Astrocyte (in vitro differentiated cells and primary cell): Measurements from ENCODE around the gene AMPD1. TPM values are rescaled to one million over a fixed set of nuclear protein-coding genes. Genes with fewer than 3 reads are reported as not detected.

Source experiments
- DNase-seq: peaks from one replicate; pipeline ENCODE4 v3.0.0-alpha.2; 2010; ENCODE audit warnings: low read depth
- FAIRE-seq: peaks from 2 replicates; lab custom pipeline; 2011; peaks lifted over from hg19 to GRCh38; lab: Jason Lieb, UNC
- H2AFZ ChIP-seq: 2 replicates; pipeline ENCODE4 v1.6.0; 2012; ENCODE audit warnings: low read depth, low read length, inconsistent platforms
- H3K27ac ChIP-seq: 2 replicates; pipeline ENCODE4 v1.5.1; 2011; ENCODE audit warnings: low read depth, low read length, inconsistent platforms
- H3K27me3 ChIP-seq: 2 replicates; pipeline ENCODE4 v1.6.0; 2011; ENCODE audit warnings: low read length, inconsistent platforms; ENCODE audit not compliant: insufficient read depth
- H3K36me3 ChIP-seq: 2 replicates; pipeline ENCODE4 v1.5.1; 2011; ENCODE audit warnings: low read length, inconsistent platforms; ENCODE audit not compliant: insufficient read depth
- H3K4me1 ChIP-seq: 2 replicates; pipeline ENCODE4 v1.5.1; 2011; ENCODE audit warnings: low read length, inconsistent platforms; ENCODE audit not compliant: insufficient read depth
- H3K4me2 ChIP-seq: 2 replicates; pipeline ENCODE4 v1.6.0; 2012; ENCODE audit warnings: low read length, inconsistent platforms
- H3K4me3 ChIP-seq: 2 replicates; pipeline ENCODE4 v1.5.1; 2011; ENCODE audit warnings: low read depth, mild to moderate bottlenecking, low read length, inconsistent platforms; ENCODE audit not compliant: insufficient read depth
- H3K79me2 ChIP-seq: 2 replicates; pipeline ENCODE4 v1.6.0; 2012; ENCODE audit warnings: mild to moderate bottlenecking, low read length, inconsistent platforms; ENCODE audit not compliant: insufficient read depth
- H3K9ac ChIP-seq: 2 replicates; pipeline ENCODE4 v1.6.0; 2012; ENCODE audit warnings: mild to moderate bottlenecking, low read length, inconsistent platforms
- H3K9me3 ChIP-seq: 2 replicates; pipeline ENCODE4 v1.5.1; 2012; ENCODE audit warnings: low read depth, mild to moderate bottlenecking, low read length, inconsistent platforms; ENCODE audit not compliant: insufficient read depth
- H4K20me1 ChIP-seq: 2 replicates; pipeline ENCODE4 v1.6.0; 2012; ENCODE audit warnings: low read length, inconsistent platforms; ENCODE audit not compliant: insufficient read depth
- H3K27ac Mint-ChIP-seq: one replicate; pipeline ENCODE4 v1.8.0; 2021; ENCODE audit warnings: mild to moderate bottlenecking, mixed read lengths; ENCODE audit not compliant: unreplicated experiment
- H3K27me3 Mint-ChIP-seq: one replicate; pipeline ENCODE4 v1.8.0; 2021; ENCODE audit warnings: low read depth, mixed read lengths; ENCODE audit not compliant: unreplicated experiment
- H3K36me3 Mint-ChIP-seq: one replicate; pipeline ENCODE4 v1.8.0; 2021; ENCODE audit warnings: low read depth, mixed read lengths; ENCODE audit not compliant: unreplicated experiment
- H3K4me1 Mint-ChIP-seq: one replicate; pipeline ENCODE4 v1.8.0; 2021; ENCODE audit warnings: low read depth, mixed read lengths; ENCODE audit not compliant: unreplicated experiment
- H3K4me3 Mint-ChIP-seq: one replicate; pipeline ENCODE4 v1.8.0; 2021; ENCODE audit warnings: mild to moderate bottlenecking, moderate library complexity, mixed read lengths; ENCODE audit not compliant: unreplicated experiment
- H3K9me3 Mint-ChIP-seq: one replicate; pipeline ENCODE4 v1.8.0; 2021; ENCODE audit warnings: mild to moderate bottlenecking, mixed read lengths; ENCODE audit not compliant: unreplicated experiment
- CTCF ChIP-seq: IDR thresholded peaks from 2 replicates; pipeline ENCODE4 v1.5.1; 2011; ENCODE audit warnings: low read depth, mild to moderate bottlenecking, inconsistent platforms, low read length, moderate library complexity; ENCODE audit not compliant: insufficient read depth
- EZH2 ChIP-seq: IDR thresholded peaks from 2 replicates; pipeline ENCODE4 v1.6.1; 2012; ENCODE audit warnings: mild to moderate bottlenecking, low read length, inconsistent platforms; ENCODE audit not compliant: insufficient read depth
- total RNA-seq: library from RNA; stranded (reverse); gene quantifications from 2 replicates; pipeline ENCODE4 v1.2.1, GENCODE V29; 2021

AMPD1 gene
- total RNA-seq, 1 donor from 2014 or later, result not detected

GRCh38 chr1:114668373-114668772 is 27.0 kb downstream of the AMPD1 start:
- Mint-ChIP-seq H3K4me1 (peaks cover 8% of the 10 kb centered on the region), H3K27me3 (peaks cover 5% of the 10 kb centered on the region), H3K27ac (no peak overlapping the region), H3K4me3 (peak overlapping the region; percentile 94), H3K9me3 (no peaks in the 10 kb centered on the region), H3K36me3 (no peaks in the 10 kb centered on the region)
- Histone ChIP-seq H2AFZ (no peak overlapping the region), H3K9ac (no peak overlapping the region), H3K36me3 (no peaks in the 10 kb centered on the region), H3K79me2 (no peaks in the 10 kb centered on the region), H3K4me1 (peaks cover 9% of the 10 kb centered on the region), H4K20me1 (no peaks in the 10 kb centered on the region), H3K4me3 (no peak overlapping the region), H3K27ac (no peak overlapping the region), H3K4me2 (no peak overlapping the region), H3K27me3 (no peaks in the 10 kb centered on the region), H3K9me3 (no peaks in the 10 kb centered on the region)
- no peak for DNase-seq
- TF ChIP-seq CTCF (no peak), EZH2 (no peak)
- no peak for FAIRE-seq

- H3K27me3 ChIP-seq, result no peaks in the 10 kb centered on the region
- TF ChIP-seq EZH2 (no peak), CTCF (no peak)
- peaks cover 9% of the 10 kb centered on the region for H3K4me1 ChIP-seq
- Mint-ChIP-seq H3K4me3 (no peak overlapping the region), H3K36me3 (no peaks in the 10 kb centered on the region), H3K4me1 (peaks cover 8% of the 10 kb centered on the region), H3K27ac (no peak overlapping the region), H3K27me3 (peaks cover 5% of the 10 kb centered on the region), H3K9me3 (no peaks in the 10 kb centered on the region)
- H3K9ac ChIP-seq, result no peak overlapping the region
- FAIRE-seq (no peak), DNase-seq (no peak)
- H3K4me3 ChIP-seq, result no peak overlapping the region
- H3K4me2 ChIP-seq, result no peak overlapping the region
- H3K9me3 ChIP-seq, result no peaks in the 10 kb centered on the region
- no peaks in the 10 kb centered on the region for H4K20me1 ChIP-seq
- H3K79me2 ChIP-seq, result no peaks in the 10 kb centered on the region
- no peak overlapping the region for H2AFZ ChIP-seq
- no peak overlapping the region for H3K27ac ChIP-seq
- H3K36me3 ChIP-seq, result no peaks in the 10 kb centered on the region
Measured at GRCh38 chr1:114666954-114667353, 28.4 kb downstream of the AMPD1 start.

- Histone ChIP-seq H3K9me3 (no peaks in the 10 kb centered on the region), H3K4me1 (no peaks in the 10 kb centered on the region), H3K79me2 (no peaks in the 10 kb centered on the region), H2AFZ (no peak overlapping the region), H3K4me2 (no peak overlapping the region), H4K20me1 (no peaks in the 10 kb centered on the region), H3K27ac (no peak overlapping the region), H3K36me3 (no peaks in the 10 kb centered on the region), H3K9ac (no peak overlapping the region), H3K27me3 (no peaks in the 10 kb centered on the region), H3K4me3 (no peak overlapping the region)
- H3K9me3 Mint-ChIP-seq, result no peaks in the 10 kb centered on the region
- no peaks in the 10 kb centered on the region for H3K36me3 Mint-ChIP-seq
- FAIRE-seq, result no peak
- TF ChIP-seq EZH2 (no peak), CTCF (no peak)
- no peak overlapping the region for H3K27ac Mint-ChIP-seq
- no peak overlapping the region for H3K4me3 Mint-ChIP-seq
- DNase-seq, result no peak
- H3K4me1 Mint-ChIP-seq, result peaks cover 2% of the 10 kb centered on the region
- no peaks in the 10 kb centered on the region for H3K27me3 Mint-ChIP-seq
Measured at GRCh38 chr1:114660238-114660637, 35.1 kb downstream of the AMPD1 start.
